H1 (cell line): ENCODE results near the gene CLPX. TPM values are rescaled to one million over a fixed set of nuclear protein-coding genes. Genes with fewer than 3 reads are reported as not detected.

Experiments used
- polyA plus RNA-seq, 7 experiments: library from polyadenylated mRNA; depleted of rRNA in 3 of 7; stranded (reverse) in 5 of 7; unstranded in 2 of 7; fragments of >200 nt in 5 of 7; fragments of 200-250 nt in 2 of 7; gene quantifications; 1 replicate in 5 of 7; 2 replicates in 1 of 7; 4 replicates in 1 of 7; pipeline versions ENCODE4 v1.2.1 to v1.2.3, GENCODE V29; 2011 to 2013; ENCODE audit warnings: missing spikeins in 2 of 7, mixed read lengths in 2 of 7
- small RNA-seq: library from polyadenylated mRNA; stranded (forward); fragments of <200 nt; extraction: miRNeasy Mini kit (QIAGEN cat#:217004); gene quantifications from one replicate; pipeline ENCODE3, GENCODE V24; 2013; ENCODE audit not compliant: insufficient read depth
- total RNA-seq: library from RNA; stranded (reverse); fragmentation: NEBNext Ultra II Directional; extraction: Animal tissue kit (Norgen Biotek cat#: 25700); gene quantifications from 2 replicates; pipeline ENCODE4 v1.2.1, GENCODE V29; 2021

Gene CLPX
- total and polyA plus RNA-seq, 2 of the 8 experiments (the other 6 are each of a cell fraction or from before 2014, with no cell fraction given) = 10.5 to 53.6 TPM

Small RNAs within 50 kb of the gene (small RNA-seq; reads per million reads assigned to genes)
- gene AC013553.1 (not detected), gene AC068213.1 (not detected), gene RNU6-686P (not detected)

Other genes with a start within 250 kb of the CLPX start
- gene SPG21, start 195.4 kb downstream of the CLPX start, total RNA-seq = 68.6 and 72.7 TPM in 2 replicates
- 51.4 and 67.3 TPM in 2 replicates for gene SPG21, start 195.4 kb downstream of the CLPX start, polyA plus RNA-seq (2011; rRNA removed)
- gene MTFMT, start 155.7 kb downstream of the CLPX start, total RNA-seq = 16.5 and 20.8 TPM in 2 replicates
- 6.8 and 7.7 TPM in 2 replicates for gene MTFMT, start 155.7 kb downstream of the CLPX start, polyA plus RNA-seq (2011; rRNA removed)
- gene SLC51B, start 140.0 kb downstream of the CLPX start, total RNA-seq = not detected in 2 replicates
- gene SLC51B, start 140.0 kb downstream of the CLPX start, polyA plus RNA-seq (2011; rRNA removed) = not detected in 2 replicates
- 9.3 and 10.3 TPM in 2 replicates for gene RASL12, start 117.4 kb downstream of the CLPX start, total RNA-seq
- gene RASL12, start 117.4 kb downstream of the CLPX start, polyA plus RNA-seq (2011; rRNA removed) = 9.5 and 16.7 TPM in 2 replicates
- not detected in 2 replicates for gene KBTBD13, start 108.6 kb downstream of the CLPX start, total RNA-seq
- not detected in 2 replicates for gene KBTBD13, start 108.6 kb downstream of the CLPX start, polyA plus RNA-seq (2011; rRNA removed)
- gene UBAP1L, start 70.1 kb downstream of the CLPX start, total RNA-seq = 1.3 and 1.7 TPM in 2 replicates
- gene UBAP1L, start 70.1 kb downstream of the CLPX start, polyA plus RNA-seq (2011; rRNA removed) = 0.67 and 1.3 TPM in 2 replicates
- 25.5 and 25.6 TPM in 2 replicates for gene PDCD7, start 51.5 kb downstream of the CLPX start, total RNA-seq
- gene PDCD7, start 51.5 kb downstream of the CLPX start, polyA plus RNA-seq (2011; rRNA removed) = 9.9 and 11.5 TPM in 2 replicates
- gene CILP, start 26.1 kb upstream of the CLPX start, total RNA-seq = not detected in 2 replicates
- 0.02 TPM in 1 of 2 replicates, not detected in the other for gene CILP, start 26.1 kb upstream of the CLPX start, polyA plus RNA-seq (2011; rRNA removed)
- gene PARP16, start 101.5 kb upstream of the CLPX start, total RNA-seq = 3.7 and 5.0 TPM in 2 replicates
- gene PARP16, start 101.5 kb upstream of the CLPX start, polyA plus RNA-seq (2011; rRNA removed) = 3.7 and 3.8 TPM in 2 replicates
- gene RNU5A-1, start 110.7 kb upstream of the CLPX start, total RNA-seq = not detected in 2 replicates
- gene RNU5A-1, start 110.7 kb upstream of the CLPX start, polyA plus RNA-seq (2011; rRNA removed) = not detected in 2 replicates
- gene RNU5B-1, start 119.3 kb upstream of the CLPX start, total RNA-seq = not detected in 2 replicates
- gene RNU5B-1, start 119.3 kb upstream of the CLPX start, polyA plus RNA-seq (2011; rRNA removed) = not detected in 2 replicates
- 45.7 and 45.9 TPM in 2 replicates for gene IGDCC3, start 192.7 kb upstream of the CLPX start, total RNA-seq
- gene IGDCC3, start 192.7 kb upstream of the CLPX start, polyA plus RNA-seq (2011; rRNA removed) = 26.8 and 42.3 TPM in 2 replicates
- 7.7 and 7.8 TPM in 2 replicates for gene IGDCC4, start 237.6 kb upstream of the CLPX start, total RNA-seq
- 10.3 and 12.7 TPM in 2 replicates for gene IGDCC4, start 237.6 kb upstream of the CLPX start, polyA plus RNA-seq (2011; rRNA removed)